Heart right ventricle (tissue), 16 donors: ENCODE data around the gene AP1M2. TPM values are rescaled to one million over a fixed set of nuclear protein-coding genes. Genes with fewer than 3 reads are reported as not detected.
"Not testable (repeated sequence)": the region's sequence is repeated elsewhere in the genome, so short reads cannot be mapped to it uniquely, and the experiment has no call there.

ENCODE experiments used
- ATAC-seq, 8 donors: fragments of 200-7000 bp; cut with Tn5 transposase; one replicate each; pipeline ENCODE4 v1.9.1; 2020; ENCODE audit warnings: mild to moderate bottlenecking in 8 of 8, moderate library complexity in 8 of 8, moderate number of reproducible peaks in 1 of 8
- DNase-seq, 2 donors: peaks; one replicate each; pipeline ENCODE4 v3.0.0-alpha.2; 2020
- H3K27ac ChIP-seq, 10 donors: fragments of 200-600 bp; sonication (generic) in 2 of 10; one replicate each; pipeline versions ENCODE4 v1.5.0 to v1.8.0; 2020 to 2022; ENCODE audit warnings: mild to moderate bottlenecking in 3 of 10
- H3K27me3 ChIP-seq, 7 donors: fragments of 200-600 bp; one replicate each; pipeline ENCODE4 v1.8.0; 2021 to 2022; ENCODE audit warnings: mild to moderate bottlenecking in 2 of 7
- H3K36me3 ChIP-seq, 9 donors: fragments of 200-600 bp; sonication (generic) in 1 of 9; one replicate each; pipeline versions ENCODE4 v1.5.0 to v1.8.0; 2020 to 2022; ENCODE audit warnings: mild to moderate bottlenecking in 2 of 9
- H3K4me1 ChIP-seq, 9 donors: fragments of 200-600 bp; sonication (generic) in 1 of 9; one replicate each; pipeline versions ENCODE4 v1.5.0 to v1.8.0; 2020 to 2022; ENCODE audit warnings: mild to moderate bottlenecking in 4 of 9
- H3K4me3 ChIP-seq, 10 donors: fragments of 200-600 bp; sonication (generic) in 2 of 10; one replicate each; pipeline versions ENCODE4 v1.5.0 to v1.8.0; 2020 to 2022; ENCODE audit warnings: mild to moderate bottlenecking in 7 of 10, moderate library complexity in 2 of 10
- H3K9me3 ChIP-seq, 11 donors: fragments of 200-600 bp in 10 of 11; sonication (generic) in 2 of 11; one replicate each; pipeline versions ENCODE4 v1.5.0 to v1.8.0; 2013 to 2022; ENCODE audit warnings: mild to moderate bottlenecking in 2 of 11, control low read depth in 1 of 11, moderate library complexity in 1 of 11
- WGBS, 2 donors: extraction: QIAGEN DNeasy Blood & Tissue Kit; methylation state at CpG; one replicate each; pipeline ENCODE4 v1.1.7; 2013; ENCODE audit warnings: inconsistent platforms in 1 of 2; 5-methylcytosine and 5-hydroxymethylcytosine counted together
- intact Hi-C, 10 donors: fragments of 100-400 bp; cut with DNase I; formaldehyde crosslinking; loops; one replicate each; pipeline versions ENCODE4 v1.11.1 to v1.14.2; 2022
- polyA plus RNA-seq, 2 donors: library from polyadenylated mRNA; stranded (reverse); fragments of 200-250 nt; gene quantifications; one replicate each; pipeline ENCODE4 v1.2.3, GENCODE V29; 2013
- total RNA-seq, 10 donors: library from RNA; stranded (reverse); fragmentation: NEBNext Ultra II Directional in 3 of 10; extraction: Animal tissue kit (Norgen Biotek cat#: 25700) in 3 of 10; gene quantifications; one replicate each; pipeline versions ENCODE4 v1.2.1 to v1.2.4, GENCODE V29; 2021 to 2023
- TF ChIP-seq, protein P1 (sequence below), 9 donors: fragments of 200-600 bp; sonication (generic) in 2 of 9; IDR thresholded peaks; one replicate each; pipeline versions ENCODE4 v1.5.0 to v1.8.0; 2021 to 2022; ENCODE audit warnings: antibody characterized with exemption in 9 of 9, mild to moderate bottlenecking in 5 of 9, moderate library complexity in 1 of 9
- donor health status: Arrhythmogenic right ventricular cardiomyopathy.
- donor health status: ischemic (EF 13 %, LVEDD 7.1; RV severe dilation, severe dysfunction).
- donor health status: healthy with polysubstance abuse.
- donor health status: DM: no; HTN: yes; CAD: no.
- donor health status: DM: no; HTN: no; CAD: no.
- donor health status: ischemic (EF 25% LVEDD 6.9; RV normal size, moderate dysfunction).
- donor health status: ischemic (EF 25% LVEDD 5.7; RV mildly dilated, moderate dysfunction).
- donor health status: healthy.
- donor health status: DM: yes; HTN: yes; CAD: no.
- donor health status: Ischemic cardiomyopathy.
- donor health status: ischemic (EF 35%, LVEDD 5.7; RV mildly dilated, moderate dysfunction).
- donor health status: nonischemic (EF 11% LVEDD 7.7; RV severe dilation, severe dysfunction).
- donor health status: DM: yes; HTN: yes; CAD: no.
- donor health status: PGD.
- donor health status: ischemic (EF 29% LVEDD 5.4; RV normal size, mild dysfunction).
- donor health status: nonischemic (EF 23%, LVEDD 6.1; RV moderate dilation, normal function).

Gene AP1M2
- total and polyA plus RNA-seq, 12 donors: not detected

DNA sequence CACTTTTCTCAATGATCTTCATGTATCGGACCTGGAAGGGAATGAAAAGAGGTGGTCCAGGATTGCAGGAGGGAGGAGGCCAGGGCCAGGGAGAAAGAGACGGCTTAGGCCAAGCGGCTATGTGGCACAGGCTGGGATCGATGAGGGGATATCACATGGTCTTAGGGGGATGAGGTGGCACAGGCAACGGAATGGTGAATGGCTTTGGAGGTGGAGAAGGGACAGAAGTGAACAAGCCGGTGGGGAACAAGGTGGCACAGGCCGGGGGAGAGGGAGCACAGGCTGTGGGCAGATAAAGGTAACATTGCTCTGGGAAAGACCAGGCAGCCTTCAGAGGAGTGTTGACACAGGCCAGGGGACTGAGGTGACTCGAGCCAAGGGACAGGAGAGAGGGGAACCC lies 12.7 kb downstream of the AP1M2 start:
- intact Hi-C loops: loop anchor here in 5 of 10 donors (5.0 to 10.0 kb wide), 3 partner anchors 92 to 172 kb away; partner anchors contain the start of gene CDC37 (in 4 of the 5)
- Histone ChIP-seq H3K36me3 (no peaks in the 10 kb centered on the region), H3K4me1 (peaks cover 2 to 14% (median 9%) of the 10 kb centered on the region in 9 donors), H3K27me3 (peaks cover 0 to 5% (median 0%) of the 10 kb centered on the region in 7 donors), H3K27ac (no peak overlapping the region), H3K4me3 (no peak overlapping the region), H3K9me3 (no peaks in the 10 kb centered on the region)
- WGBS, 2 donors: 83% methylated on average over 8 of the region's 8 CpGs
- ATAC-seq: no peak
- TF ChIP-seq, protein P1, sequence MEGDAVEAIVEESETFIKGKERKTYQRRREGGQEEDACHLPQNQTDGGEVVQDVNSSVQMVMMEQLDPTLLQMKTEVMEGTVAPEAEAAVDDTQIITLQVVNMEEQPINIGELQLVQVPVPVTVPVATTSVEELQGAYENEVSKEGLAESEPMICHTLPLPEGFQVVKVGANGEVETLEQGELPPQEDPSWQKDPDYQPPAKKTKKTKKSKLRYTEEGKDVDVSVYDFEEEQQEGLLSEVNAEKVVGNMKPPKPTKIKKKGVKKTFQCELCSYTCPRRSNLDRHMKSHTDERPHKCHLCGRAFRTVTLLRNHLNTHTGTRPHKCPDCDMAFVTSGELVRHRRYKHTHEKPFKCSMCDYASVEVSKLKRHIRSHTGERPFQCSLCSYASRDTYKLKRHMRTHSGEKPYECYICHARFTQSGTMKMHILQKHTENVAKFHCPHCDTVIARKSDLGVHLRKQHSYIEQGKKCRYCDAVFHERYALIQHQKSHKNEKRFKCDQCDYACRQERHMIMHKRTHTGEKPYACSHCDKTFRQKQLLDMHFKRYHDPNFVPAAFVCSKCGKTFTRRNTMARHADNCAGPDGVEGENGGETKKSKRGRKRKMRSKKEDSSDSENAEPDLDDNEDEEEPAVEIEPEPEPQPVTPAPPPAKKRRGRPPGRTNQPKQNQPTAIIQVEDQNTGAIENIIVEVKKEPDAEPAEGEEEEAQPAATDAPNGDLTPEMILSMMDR (IDR thresholded peaks at IDR 0.05): no peak
- no peak for DNase-seq

DNA sequence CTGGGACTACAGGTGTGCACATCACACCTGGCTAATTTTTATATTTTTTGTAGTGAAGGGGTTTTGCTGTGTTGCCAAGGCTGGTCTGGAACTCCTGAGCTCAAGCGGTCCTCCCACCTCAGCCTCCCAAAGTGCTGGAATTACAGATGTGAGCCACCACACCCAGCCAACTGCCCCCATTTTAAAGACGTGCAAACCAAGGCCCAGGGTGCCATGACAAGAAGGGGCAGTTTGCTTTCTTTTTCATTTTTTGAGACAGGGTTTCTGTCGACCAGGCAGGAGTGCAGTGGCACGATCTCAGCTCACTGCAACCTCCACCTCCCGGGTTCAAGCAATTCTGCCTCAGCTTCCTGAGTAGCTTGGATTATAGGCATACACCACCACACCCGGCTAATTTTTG lies 13.3 kb downstream of the AP1M2 start:
- 86 to 91% methylated on average over 6 of the region's 6 CpGs for WGBS, 2 donors
- peaks cover 4 to 18% (median 12%) of the 10 kb centered on the region in 9 donors for H3K4me1 ChIP-seq
- H3K36me3 ChIP-seq, ATAC-seq, DNase-seq, H3K27me3 ChIP-seq, H3K27ac ChIP-seq, H3K9me3 ChIP-seq, H3K4me3 ChIP-seq: not testable (repeated sequence)
- intact Hi-C loops: loop anchor here in 6 of 10 donors (2.0 to 10.0 kb wide), 6 partner anchors 33 to 171 kb away; partner anchors contain the start of gene CDC37 (in 4 of the 6)

DNA sequence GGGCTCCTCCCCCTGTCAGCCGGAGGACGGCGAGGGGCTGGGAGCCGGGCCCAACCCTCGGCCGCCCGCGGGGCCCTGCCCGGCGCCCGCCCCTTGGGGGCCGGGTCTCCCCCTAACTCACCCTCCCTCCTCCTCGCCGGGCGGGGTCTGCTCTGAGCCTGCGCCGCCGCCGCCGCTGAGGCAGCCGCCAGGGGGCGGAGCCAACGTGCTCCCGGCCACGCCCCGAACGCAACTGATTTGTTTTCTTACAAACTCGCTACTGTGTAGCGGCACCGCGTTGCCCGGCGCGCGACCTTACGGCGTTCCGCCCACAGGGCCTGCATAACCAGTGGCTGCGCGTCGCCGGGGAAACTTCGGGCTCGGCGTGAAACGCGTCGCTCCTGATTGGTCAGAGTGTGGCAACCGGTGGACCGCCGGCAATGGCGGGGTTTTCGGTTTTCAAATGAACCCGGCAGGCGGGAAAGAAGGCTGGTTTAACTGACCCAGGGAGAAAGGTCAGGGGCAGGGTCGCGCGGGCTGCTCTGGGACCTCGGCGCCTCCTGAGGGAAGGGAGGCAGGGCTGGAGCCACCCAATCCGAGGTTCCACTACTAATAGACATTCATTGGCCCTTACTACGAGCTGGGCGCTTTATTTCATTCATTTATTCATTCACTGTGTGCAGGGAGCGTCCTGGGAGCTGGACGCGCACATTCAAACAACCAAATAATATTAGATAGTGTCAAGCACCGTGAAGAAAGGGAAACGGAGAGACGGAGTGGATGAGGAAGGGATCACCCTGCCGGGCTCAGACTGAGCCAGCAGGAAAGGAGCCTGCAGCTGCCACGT lies 18.1 kb downstream of the AP1M2 start, which contains the start of gene CDKN2D:
CDKN2D (minus strand) TSS at position 154 of the 826 bp plus-strand sequence. CDS start 326 bp downstream, outside the sequence.
- TF ChIP-seq, protein P1 (IDR thresholded peaks at IDR 0.05): peak in 8 of 9 donors; percentile 26 to 61 (median 38)
- H3K4me3 ChIP-seq: peak within 1 kb of the TSS; percentile 40 to 94 (median 74)
- no peaks in the 10 kb centered on the region for H3K27me3 ChIP-seq
- H3K9me3 ChIP-seq: no peaks in the 10 kb centered on the region
- 0% methylated on average over 50 to 71 of the region's 71 CpGs for WGBS, 2 donors
- ATAC-seq (peak; percentile 86 to 93 (median 90)), DNase-seq (peak; percentile 100)
- peaks cover 0 to 5% (median 0%) of the 10 kb centered on the region in 9 donors for H3K36me3 ChIP-seq
- H3K4me1 ChIP-seq: peaks cover 4 to 52% (median 45%) of the 10 kb centered on the region in 9 donors
- peak within 1 kb of the TSS; percentile 51 to 94 (median 86) for H3K27ac ChIP-seq
- intact Hi-C loops: loop anchor here in 6 of 10 donors (5.0 to 10.0 kb wide), 5 partner anchors 64 to 164 kb away; partner anchors contain the start of genes KEAP1 (in 5 of the 6), ILF3 (in 2 of the 6) and CDC37 (in 1 of the 6)

DNA sequence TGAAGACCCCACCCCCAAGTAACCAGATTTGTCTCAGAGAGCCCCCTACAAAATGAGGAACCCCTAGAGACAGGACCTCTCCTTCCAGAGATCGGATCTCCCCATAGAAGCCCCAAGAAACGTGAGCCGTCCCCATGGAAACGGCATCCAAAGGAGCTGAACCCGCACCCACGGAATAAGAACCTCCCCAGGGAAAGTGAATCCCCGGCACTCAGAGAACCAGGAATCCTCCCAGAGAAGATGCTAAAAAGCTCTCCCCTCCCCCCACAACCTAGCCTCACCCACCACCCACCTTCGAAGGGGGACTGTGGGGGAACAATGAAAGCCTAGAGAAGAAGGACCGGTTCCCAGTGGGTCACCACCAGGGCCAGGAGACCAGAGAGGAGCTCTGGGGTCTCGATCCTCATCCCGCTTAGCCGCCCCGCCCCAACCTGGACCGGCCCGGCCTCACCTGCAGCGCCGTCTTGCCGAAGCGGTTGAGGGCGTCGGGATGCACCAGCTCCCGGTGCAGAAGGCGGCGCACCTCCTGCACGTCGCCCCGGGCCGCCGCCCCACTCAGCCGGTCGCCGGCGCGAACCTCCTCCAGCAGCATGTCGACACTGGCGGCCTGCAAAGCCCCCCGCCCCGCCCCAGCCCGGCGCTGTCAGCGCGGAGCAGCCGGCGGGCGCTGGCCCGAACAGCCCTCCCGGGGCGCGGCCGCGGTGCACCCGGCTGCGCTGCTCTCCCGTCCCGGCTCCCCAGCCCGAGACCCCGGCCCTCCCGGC lies 18.9 kb downstream of the AP1M2 start:
- DNase-seq: peak in 1 of 2 donors; percentile 26
- 3 to 4% methylated on average over 47 to 58 of the region's 58 CpGs for WGBS, 2 donors

More for the DNA sequence above, 18.9 kb downstream of the AP1M2 start:
- H3K9me3 ChIP-seq: no peaks in the 10 kb centered on the region
- no peaks in the 10 kb centered on the region for H3K27me3 ChIP-seq
- H3K4me3 ChIP-seq: peak overlapping the region; percentile 40 to 94 (median 74)
- intact Hi-C loops: loop anchor here in 6 of 10 donors (5.0 to 10.0 kb wide), 5 partner anchors 63 to 163 kb away; partner anchors contain the start of genes KEAP1 (in 5 of the 6), ILF3 (in 2 of the 6) and CDC37 (in 1 of the 6)
- peaks cover 0 to 9% (median 0%) of the 10 kb centered on the region in 9 donors for H3K36me3 ChIP-seq
- H3K4me1 ChIP-seq: peaks cover 4 to 53% (median 45%) of the 10 kb centered on the region in 9 donors
- TF ChIP-seq, protein P1 (IDR thresholded peaks at IDR 0.05): no peak
- ATAC-seq: no peak
- peak overlapping the region; percentile 51 to 94 (median 86) for H3K27ac ChIP-seq
